ENCODE data around the gene UBE2E1.
"Not testable (repeated sequence)": the region's sequence is repeated elsewhere in the genome, so short reads cannot be mapped to it uniquely, and the experiment has no call there.

Gene UBE2E1

GRCh38 chr3:23912335-23912734 lies 106.6 kb downstream of the UBE2E1 start:
- not testable (repeated sequence) for H3K4me3 ChIP-seq (ENCODE audit: low read length); H3K36me3 ChIP-seq (ENCODE audit: control insufficient read depth, insufficient read depth, low read length); H3K9ac ChIP-seq (ENCODE audit: low read length); H3K27me3 ChIP-seq (ENCODE audit: control insufficient read depth, insufficient read depth, low read length); H3K4me1 ChIP-seq (ENCODE audit: control insufficient read depth, insufficient read depth, low read length); H3K27ac ChIP-seq (ENCODE audit: low read depth, low read length)

- no peak overlapping the region for H3K9ac ChIP-seq (ENCODE audit: low read length)
- no peaks in the 10 kb centered on the region for H3K36me3 ChIP-seq (ENCODE audit: control insufficient read depth, insufficient read depth, low read length)
- peaks cover 7% of the 10 kb centered on the region for H3K4me1 ChIP-seq (ENCODE audit: control insufficient read depth, insufficient read depth, low read length)
- no peaks in the 10 kb centered on the region for H3K27me3 ChIP-seq (ENCODE audit: control insufficient read depth, insufficient read depth, low read length)
- H3K4me3 ChIP-seq (ENCODE audit: low read length), result no peak overlapping the region
- no peak overlapping the region for H3K27ac ChIP-seq (ENCODE audit: low read depth, low read length)
Observed at GRCh38 chr3:23913182-23913581, 107.4 kb downstream of the UBE2E1 start.

GRCh38 chr3:23913873-23914743 lies 108.4 kb downstream of the UBE2E1 start:
- Histone ChIP-seq H3K27me3 (ENCODE audit: control insufficient read depth, insufficient read depth, low read length) (no peaks in the 10 kb centered on the region), H3K36me3 (ENCODE audit: control insufficient read depth, insufficient read depth, low read length) (no peaks in the 10 kb centered on the region), H3K4me3 (ENCODE audit: low read length) (no peak overlapping the region), H3K9ac (ENCODE audit: low read length) (no peak overlapping the region), H3K4me1 (ENCODE audit: control insufficient read depth, insufficient read depth, low read length) (peaks cover 15% of the 10 kb centered on the region), H3K27ac (ENCODE audit: low read depth, low read length) (no peak overlapping the region)

- Histone ChIP-seq H3K36me3 (ENCODE audit: control insufficient read depth, insufficient read depth, low read length) (peaks cover 8% of the 10 kb centered on the region), H3K27me3 (ENCODE audit: control insufficient read depth, insufficient read depth, low read length) (no peaks in the 10 kb centered on the region), H3K9ac (ENCODE audit: low read length) (no peak overlapping the region), H3K4me3 (ENCODE audit: low read length) (peak overlapping the region; percentile 84), H3K4me1 (ENCODE audit: control insufficient read depth, insufficient read depth, low read length) (peaks cover 15% of the 10 kb centered on the region), H3K27ac (ENCODE audit: low read depth, low read length) (no peak overlapping the region)
Observed at GRCh38 chr3:23915537-23916108, 109.9 kb downstream of the UBE2E1 start.

- Histone ChIP-seq H3K4me1 (ENCODE audit: control insufficient read depth, insufficient read depth, low read length) (peaks cover 15% of the 10 kb centered on the region), H3K36me3 (ENCODE audit: control insufficient read depth, insufficient read depth, low read length) (peaks cover 8% of the 10 kb centered on the region), H3K9ac (ENCODE audit: low read length) (peak overlapping the region; percentile 39), H3K27ac (ENCODE audit: low read depth, low read length) (peak overlapping the region; percentile 78), H3K4me3 (ENCODE audit: low read length) (peak overlapping the region; percentile 84), H3K27me3 (ENCODE audit: control insufficient read depth, insufficient read depth, low read length) (no peaks in the 10 kb centered on the region)
Observed at GRCh38 chr3:23916152-23916885, 110.6 kb downstream of the UBE2E1 start.

GRCh38 chr3:23916886-23917678 lies 111.3 kb downstream of the UBE2E1 start, which contains the start of the genes NKIRAS1 and RPL15:
Gene NKIRAS1, minus strand, starts transcription at chr3:23916990. Its CDS starts 6,086 bp downstream, at chr3:23910904.
Gene RPL15, plus strand, starts transcription at chr3:23917132. Its CDS starts 728 bp downstream, at chr3:23917860.
- H3K27me3 ChIP-seq (ENCODE audit: control insufficient read depth, insufficient read depth, low read length), result no peaks in the 10 kb centered on the region
- peak within 1 kb of the TSS; percentile 84 for H3K4me3 ChIP-seq (ENCODE audit: low read length)
- H3K36me3 ChIP-seq (ENCODE audit: control insufficient read depth, insufficient read depth, low read length), result peaks cover 10% of the 10 kb centered on the region
- peak within 1 kb of the TSS; percentile 89 for H3K27ac ChIP-seq (ENCODE audit: low read depth, low read length)
- peak within 1 kb of the TSS; percentile 79 for H3K9ac ChIP-seq (ENCODE audit: low read length)
- peaks cover 15% of the 10 kb centered on the region for H3K4me1 ChIP-seq (ENCODE audit: control insufficient read depth, insufficient read depth, low read length)

GRCh38 chr3:23917679-23918303 lies 112.0 kb downstream of the UBE2E1 start:
- H3K36me3 ChIP-seq (ENCODE audit: control insufficient read depth, insufficient read depth, low read length), result peaks cover 10% of the 10 kb centered on the region
- peaks cover 15% of the 10 kb centered on the region for H3K4me1 ChIP-seq (ENCODE audit: control insufficient read depth, insufficient read depth, low read length)
- H3K9ac ChIP-seq (ENCODE audit: low read length), result peak overlapping the region; percentile 79
- peak overlapping the region; percentile 89 for H3K27ac ChIP-seq (ENCODE audit: low read depth, low read length)
- peak overlapping the region; percentile 84 for H3K4me3 ChIP-seq (ENCODE audit: low read length)
- not testable (repeated sequence) for H3K27me3 ChIP-seq (ENCODE audit: control insufficient read depth, insufficient read depth, low read length)

GRCh38 chr3:23918331-23918730 lies 112.6 kb downstream of the UBE2E1 start:
- Histone ChIP-seq H3K27ac (ENCODE audit: low read depth, low read length) (peak overlapping the region; percentile 89), H3K4me3 (ENCODE audit: low read length) (peak overlapping the region; percentile 84), H3K9ac (ENCODE audit: low read length) (peak overlapping the region; percentile 7), H3K36me3 (ENCODE audit: control insufficient read depth, insufficient read depth, low read length) (peaks cover 10% of the 10 kb centered on the region), H3K4me1 (ENCODE audit: control insufficient read depth, insufficient read depth, low read length) (peaks cover 15% of the 10 kb centered on the region)
- not testable (repeated sequence) for H3K27me3 ChIP-seq (ENCODE audit: control insufficient read depth, insufficient read depth, low read length)

- no peak overlapping the region for H3K4me3 ChIP-seq (ENCODE audit: low read length)
- no peaks in the 10 kb centered on the region for H3K27me3 ChIP-seq (ENCODE audit: control insufficient read depth, insufficient read depth, low read length)
- peaks cover 10% of the 10 kb centered on the region for H3K36me3 ChIP-seq (ENCODE audit: control insufficient read depth, insufficient read depth, low read length)
- H3K9ac ChIP-seq (ENCODE audit: low read length), result no peak overlapping the region
- peaks cover 15% of the 10 kb centered on the region for H3K4me1 ChIP-seq (ENCODE audit: control insufficient read depth, insufficient read depth, low read length)
- H3K27ac ChIP-seq (ENCODE audit: low read depth, low read length), result no peak overlapping the region
Observed at GRCh38 chr3:23919628-23920027, 113.9 kb downstream of the UBE2E1 start.

- Histone ChIP-seq H3K27me3 (ENCODE audit: control insufficient read depth, insufficient read depth, low read length) (no peaks in the 10 kb centered on the region), H3K4me3 (ENCODE audit: low read length) (no peak overlapping the region), H3K36me3 (ENCODE audit: control insufficient read depth, insufficient read depth, low read length) (peaks cover 10% of the 10 kb centered on the region), H3K4me1 (ENCODE audit: control insufficient read depth, insufficient read depth, low read length) (peaks cover 15% of the 10 kb centered on the region), H3K27ac (ENCODE audit: low read depth, low read length) (no peak overlapping the region), H3K9ac (ENCODE audit: low read length) (no peak overlapping the region)
Observed at GRCh38 chr3:23920151-23920655, 114.4 kb downstream of the UBE2E1 start.

- Histone ChIP-seq H3K4me3 (ENCODE audit: low read length) (no peak overlapping the region), H3K27me3 (ENCODE audit: control insufficient read depth, insufficient read depth, low read length) (no peaks in the 10 kb centered on the region), H3K4me1 (ENCODE audit: control insufficient read depth, insufficient read depth, low read length) (peaks cover 11% of the 10 kb centered on the region), H3K9ac (ENCODE audit: low read length) (no peak overlapping the region), H3K27ac (ENCODE audit: low read depth, low read length) (no peak overlapping the region), H3K36me3 (ENCODE audit: control insufficient read depth, insufficient read depth, low read length) (peaks cover 10% of the 10 kb centered on the region)
Observed at GRCh38 chr3:23921052-23921511, 115.3 kb downstream of the UBE2E1 start.

Measured in rectal smooth muscle tissue (tissue), 1 donor.